ENCODE measurements around the gene PEF1. TPM values are rescaled to one million over a fixed set of nuclear protein-coding genes. Genes with fewer than 3 reads are reported as not detected.

PEF1 gene
- polyA plus RNA-seq, 4 donors = 55.5 to 72.2 (median 59.1) TPM

GRCh38 chr1:31671147-31671546 is 26.5 kb upstream of the PEF1 start:
- no peak for FAIRE-seq
- H3K4me1 ChIP-seq (ENCODE audit: control insufficient read depth in 3 of 3, insufficient read depth in 2 of 3, low read depth in 1 of 3, low read length in 2 of 3) = peaks cover 0 to 52% (median 4%) of the 10 kb centered on the region in 3 donors
- 78 to 96% (median 94%) methylated on average over 11 of the region's 11 CpGs for WGBS, 3 donors

DNA sequence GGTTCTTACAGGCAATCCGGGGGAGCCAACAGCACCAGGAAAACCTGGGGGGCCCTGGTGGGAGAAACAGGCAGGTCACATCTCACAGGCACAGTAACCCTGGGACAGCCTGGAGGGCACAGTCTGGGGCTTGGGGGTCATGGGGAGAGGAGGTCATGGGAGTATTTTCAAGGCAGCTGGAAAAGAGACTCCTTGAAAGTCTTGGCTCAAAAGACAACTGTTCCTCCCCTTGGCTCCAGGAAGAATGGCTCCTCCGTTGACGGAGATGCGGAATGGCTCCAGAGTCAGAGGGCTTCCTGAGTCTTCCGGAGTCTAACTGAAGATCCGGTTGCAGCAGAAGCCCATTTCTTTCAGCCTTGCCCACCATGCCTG is 25.9 kb upstream of the PEF1 start:
- H3K27me3 ChIP-seq (ENCODE audit: control insufficient read depth in 3 of 3, insufficient read depth in 3 of 3, low read length in 3 of 3) = no peaks in the 10 kb centered on the region
- peak overlapping the region; percentile 81 to 95 (median 81) for H3K27ac ChIP-seq (ENCODE audit: low read depth in 1 of 3, low read length in 2 of 3)
- FAIRE-seq (no peak), DNase-seq (no peak)
- H3K36me3 ChIP-seq (ENCODE audit: control insufficient read depth in 3 of 3, insufficient read depth in 2 of 3, low read depth in 1 of 3, low read length in 3 of 3) = peaks cover 0 to 77% (median 0%) of the 10 kb centered on the region in 3 donors
- peak overlapping the region in 2 of 3 donors; percentile 39 to 46 for H3K4me3 ChIP-seq (ENCODE audit: low read depth in 1 of 3, low read length in 3 of 3)
- H3K9me3 ChIP-seq (ENCODE audit: control insufficient read depth in 2 of 2, insufficient read depth in 1 of 2, low read depth in 1 of 2, low read length in 1 of 2) = no peaks in the 10 kb centered on the region
- peaks cover 2 to 58% (median 4%) of the 10 kb centered on the region in 3 donors for H3K4me1 ChIP-seq (ENCODE audit: control insufficient read depth in 3 of 3, insufficient read depth in 2 of 3, low read depth in 1 of 3, low read length in 2 of 3)
- 42 to 47% (median 44%) methylated on average over 6 of the region's 6 CpGs for WGBS, 3 donors

More at GRCh38 chr1:31671147-31671546, 26.5 kb upstream of the PEF1 start:
- Histone ChIP-seq H3K27ac (ENCODE audit: low read depth in 1 of 3, low read length in 2 of 3) (peak overlapping the region in 2 of 3 donors; percentile 22 to 95), H3K4me3 (ENCODE audit: low read depth in 1 of 3, low read length in 3 of 3) (no peak overlapping the region), H3K9me3 (ENCODE audit: control insufficient read depth in 2 of 2, insufficient read depth in 1 of 2, low read depth in 1 of 2, low read length in 1 of 2) (no peaks in the 10 kb centered on the region), H3K36me3 (ENCODE audit: control insufficient read depth in 3 of 3, insufficient read depth in 2 of 3, low read depth in 1 of 3, low read length in 3 of 3) (peaks cover 0 to 76% (median 0%) of the 10 kb centered on the region in 3 donors), H3K27me3 (ENCODE audit: control insufficient read depth in 3 of 3, insufficient read depth in 3 of 3, low read length in 3 of 3) (no peaks in the 10 kb centered on the region)
- DNase-seq = no peak

- Histone ChIP-seq H3K4me1 (ENCODE audit: control insufficient read depth in 3 of 3, insufficient read depth in 2 of 3, low read depth in 1 of 3, low read length in 2 of 3) (peaks cover 2 to 62% (median 4%) of the 10 kb centered on the region in 3 donors), H3K27ac (ENCODE audit: low read depth in 1 of 3, low read length in 2 of 3) (peak overlapping the region; percentile 81 to 95 (median 81)), H3K4me3 (ENCODE audit: low read depth in 1 of 3, low read length in 3 of 3) (peak overlapping the region in 2 of 3 donors; percentile 39 to 46), H3K36me3 (ENCODE audit: control insufficient read depth in 3 of 3, insufficient read depth in 2 of 3, low read depth in 1 of 3, low read length in 3 of 3) (peaks cover 0 to 81% (median 0%) of the 10 kb centered on the region in 3 donors), H3K27me3 (ENCODE audit: control insufficient read depth in 3 of 3, insufficient read depth in 3 of 3, low read length in 3 of 3) (no peaks in the 10 kb centered on the region), H3K9me3 (ENCODE audit: control insufficient read depth in 2 of 2, insufficient read depth in 1 of 2, low read depth in 1 of 2, low read length in 1 of 2) (no peaks in the 10 kb centered on the region)
- no peak for FAIRE-seq
- WGBS, 3 donors = 4 to 10% (median 8%) methylated on average over 30 of the region's 30 CpGs
- peak; percentile 96 to 98 for DNase-seq
Measured at GRCh38 chr1:31669786-31670592, 25.3 kb upstream of the PEF1 start.

DNA sequence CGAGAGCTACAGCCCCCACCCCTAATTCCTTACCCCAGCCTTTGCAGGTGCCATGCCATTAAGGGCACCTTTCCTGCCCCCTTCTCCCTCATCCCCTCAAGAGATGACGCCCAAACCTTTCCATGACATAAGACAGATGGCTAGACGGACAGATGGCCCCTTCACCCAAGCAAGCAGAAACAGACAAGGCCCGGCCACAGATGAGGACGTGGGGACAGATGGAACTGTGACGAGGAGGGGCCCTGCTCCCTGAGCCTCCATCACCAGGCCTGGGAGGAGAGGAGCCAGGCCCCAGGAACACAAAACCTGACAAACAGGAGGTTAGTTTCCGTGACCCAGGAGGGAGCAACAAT is 24.7 kb upstream of the PEF1 start:
- Histone ChIP-seq H3K4me1 (ENCODE audit: control insufficient read depth in 3 of 3, insufficient read depth in 2 of 3, low read depth in 1 of 3, low read length in 2 of 3) (peaks cover 2 to 62% (median 4%) of the 10 kb centered on the region in 3 donors), H3K27me3 (ENCODE audit: control insufficient read depth in 3 of 3, insufficient read depth in 3 of 3, low read length in 3 of 3) (no peaks in the 10 kb centered on the region), H3K36me3 (ENCODE audit: control insufficient read depth in 3 of 3, insufficient read depth in 2 of 3, low read depth in 1 of 3, low read length in 3 of 3) (peaks cover 0 to 79% (median 0%) of the 10 kb centered on the region in 3 donors), H3K4me3 (ENCODE audit: low read depth in 1 of 3, low read length in 3 of 3) (peak overlapping the region in 1 of 3 donors; percentile 46), H3K27ac (ENCODE audit: low read depth in 1 of 3, low read length in 2 of 3) (peak overlapping the region; percentile 42 to 95 (median 76)), H3K9me3 (ENCODE audit: control insufficient read depth in 2 of 2, insufficient read depth in 1 of 2, low read depth in 1 of 2, low read length in 1 of 2) (no peaks in the 10 kb centered on the region)
- DNase-seq (no peak), FAIRE-seq (no peak)
- 9 to 45% (median 30%) methylated on average over 7 of the region's 7 CpGs for WGBS, 3 donors

GRCh38 chr1:31668303-31668883 is 23.7 kb upstream of the PEF1 start:
- Histone ChIP-seq H3K4me1 (ENCODE audit: control insufficient read depth in 3 of 3, insufficient read depth in 2 of 3, low read depth in 1 of 3, low read length in 2 of 3) (peaks cover 2 to 62% (median 4%) of the 10 kb centered on the region in 3 donors), H3K4me3 (ENCODE audit: low read depth in 1 of 3, low read length in 3 of 3) (no peak overlapping the region), H3K36me3 (ENCODE audit: control insufficient read depth in 3 of 3, insufficient read depth in 2 of 3, low read depth in 1 of 3, low read length in 3 of 3) (peaks cover 0 to 70% (median 0%) of the 10 kb centered on the region in 3 donors), H3K27ac (ENCODE audit: low read depth in 1 of 3, low read length in 2 of 3) (peak overlapping the region in 1 of 3 donors; percentile 95), H3K27me3 (ENCODE audit: control insufficient read depth in 3 of 3, insufficient read depth in 3 of 3, low read length in 3 of 3) (no peaks in the 10 kb centered on the region), H3K9me3 (ENCODE audit: control insufficient read depth in 2 of 2, insufficient read depth in 1 of 2, low read depth in 1 of 2, low read length in 1 of 2) (no peaks in the 10 kb centered on the region)
- WGBS, 3 donors = 83 to 88% (median 86%) methylated on average over 8 to 11 of the region's 11 CpGs
- no peak for FAIRE-seq
- no peak for DNase-seq

GRCh38 chr1:31667065-31667785 is 22.5 kb upstream of the PEF1 start:
- Histone ChIP-seq H3K4me3 (ENCODE audit: low read depth in 1 of 3, low read length in 3 of 3) (no peak overlapping the region), H3K27me3 (ENCODE audit: control insufficient read depth in 3 of 3, insufficient read depth in 3 of 3, low read length in 3 of 3) (no peaks in the 10 kb centered on the region), H3K27ac (ENCODE audit: low read depth in 1 of 3, low read length in 2 of 3) (peak overlapping the region; percentile 55 to 92 (median 71)), H3K36me3 (ENCODE audit: control insufficient read depth in 3 of 3, insufficient read depth in 2 of 3, low read depth in 1 of 3, low read length in 3 of 3) (peaks cover 0 to 70% (median 0%) of the 10 kb centered on the region in 3 donors), H3K4me1 (ENCODE audit: control insufficient read depth in 3 of 3, insufficient read depth in 2 of 3, low read depth in 1 of 3, low read length in 2 of 3) (peaks cover 2 to 62% (median 4%) of the 10 kb centered on the region in 3 donors), H3K9me3 (ENCODE audit: control insufficient read depth in 2 of 2, insufficient read depth in 1 of 2, low read depth in 1 of 2, low read length in 1 of 2) (no peaks in the 10 kb centered on the region)
- DNase-seq = no peak
- 74 to 82% (median 81%) methylated on average over 19 of the region's 19 CpGs for WGBS, 3 donors
- no peak for FAIRE-seq

DNA sequence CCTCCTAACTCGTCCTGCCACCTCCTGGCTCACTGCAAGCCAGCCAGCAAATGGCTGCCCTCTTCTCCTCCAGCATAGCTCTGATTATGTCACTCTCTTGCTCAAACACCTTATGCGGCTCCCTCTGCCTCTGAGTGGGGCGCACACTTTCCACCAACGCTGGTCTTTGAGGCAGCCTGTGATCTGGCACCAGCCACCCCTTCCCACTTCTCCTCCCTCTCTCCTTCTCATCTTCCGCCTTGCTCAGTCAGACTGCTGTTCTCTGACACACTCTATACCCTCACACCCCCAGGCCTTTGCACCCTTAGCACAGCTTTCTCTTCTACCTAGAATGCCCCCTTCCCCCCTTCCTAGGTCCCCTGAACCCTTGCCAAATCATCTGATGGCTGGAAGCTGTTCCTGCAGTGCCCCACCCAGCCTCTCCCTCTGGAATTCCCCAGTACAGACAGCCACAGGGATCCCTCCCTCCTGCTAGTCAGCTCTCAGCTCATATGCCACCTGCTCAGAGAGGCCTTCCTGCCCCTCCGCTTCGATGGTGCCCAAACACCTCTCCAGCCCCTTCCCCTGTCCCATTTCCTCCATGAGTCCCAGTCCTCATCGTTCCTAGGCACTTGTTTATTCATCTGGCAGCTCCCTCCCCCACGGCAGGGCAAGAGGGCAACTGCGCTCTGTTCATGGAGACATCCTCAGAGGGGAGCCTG is 21.7 kb upstream of the PEF1 start:
- H3K4me3 ChIP-seq (ENCODE audit: low read depth in 1 of 3, low read length in 3 of 3) = no peak overlapping the region
- DNase-seq (peak; percentile 94 to 97), FAIRE-seq (no peak)
- H3K27me3 ChIP-seq (ENCODE audit: control insufficient read depth in 3 of 3, insufficient read depth in 3 of 3, low read length in 3 of 3) = no peaks in the 10 kb centered on the region
- H3K9me3 ChIP-seq (ENCODE audit: control insufficient read depth in 2 of 2, insufficient read depth in 1 of 2, low read depth in 1 of 2, low read length in 1 of 2) = no peaks in the 10 kb centered on the region
- peak overlapping the region; percentile 55 to 92 (median 71) for H3K27ac ChIP-seq (ENCODE audit: low read depth in 1 of 3, low read length in 2 of 3)
- peaks cover 2 to 58% (median 4%) of the 10 kb centered on the region in 3 donors for H3K4me1 ChIP-seq (ENCODE audit: control insufficient read depth in 3 of 3, insufficient read depth in 2 of 3, low read depth in 1 of 3, low read length in 2 of 3)
- WGBS, 3 donors = 26 to 43% (median 37%) methylated on average over 9 to 10 of the region's 10 CpGs
- peaks cover 0 to 69% (median 0%) of the 10 kb centered on the region in 3 donors for H3K36me3 ChIP-seq (ENCODE audit: control insufficient read depth in 3 of 3, insufficient read depth in 2 of 3, low read depth in 1 of 3, low read length in 3 of 3)

Measured in small intestine (tissue), 7 donors.